DOHH2 (cell line): ENCODE measurements around the gene RBM26.

Source experiments
- H3F3A ChIP-seq: fragments of 200-600 bp; sonication (generic), shearing (Covaris generic); 2 replicates; pipeline ENCODE4 v1.6.0; 2016; ENCODE audit warnings: antibody characterized with exemption, mild to moderate bottlenecking; ENCODE audit not compliant: control insufficient read depth, insufficient read depth
- H3K27ac ChIP-seq: fragments of 200-600 bp; sonication (generic); 2 replicates; pipeline ENCODE4 v1.5.1; 2014; ENCODE audit warnings: low read depth, mild to moderate bottlenecking, low read length, moderate library complexity
- H3K27me3 ChIP-seq: fragments of 200-600 bp; sonication (generic); 2 replicates; pipeline ENCODE4 v1.6.1; 2014; ENCODE audit warnings: mild to moderate bottlenecking, low read length, mixed read lengths; ENCODE audit not compliant: control insufficient read depth
- H3K36me3 ChIP-seq: fragments of 200-600 bp; sonication (generic); 2 replicates; pipeline ENCODE4 v1.6.1; 2014; ENCODE audit warnings: mild to moderate bottlenecking, low read length, moderate library complexity, mixed read lengths; ENCODE audit not compliant: control insufficient read depth
- H3K4me1 ChIP-seq: fragments of 200-600 bp; sonication (generic); 2 replicates; pipeline ENCODE4 v1.6.1; 2014; ENCODE audit warnings: mild to moderate bottlenecking, low read length, mixed read lengths; ENCODE audit not compliant: control insufficient read depth
- H3K4me2 ChIP-seq: fragments of 200-600 bp; sonication (generic); 2 replicates; pipeline ENCODE4 v1.6.0; 2014; ENCODE audit warnings: mild to moderate bottlenecking, low read length, moderate library complexity
- H3K4me3 ChIP-seq: fragments of 200-600 bp; sonication (generic); 2 replicates; pipeline ENCODE4 v1.5.1; 2014; ENCODE audit warnings: mild to moderate bottlenecking, low read length, mixed read lengths
- H3K79me2 ChIP-seq: fragments of 200-600 bp; sonication (generic); 2 replicates; pipeline ENCODE4 v1.6.1; 2014; ENCODE audit warnings: mild to moderate bottlenecking, low read length, mixed read lengths; ENCODE audit not compliant: control insufficient read depth
- H3K9me2 ChIP-seq: fragments of 200-600 bp; sonication (generic); replicated peaks from 2 replicates; pipeline ENCODE4 v1.6.1; 2014; ENCODE audit warnings: mild to moderate bottlenecking, low read length, mixed read lengths; ENCODE audit not compliant: control insufficient read depth
- H3K9me3 ChIP-seq: fragments of 200-600 bp; sonication (generic); 2 replicates; pipeline ENCODE4 v1.6.1; 2014; ENCODE audit warnings: antibody characterized with exemption, low read length, mixed read lengths; ENCODE audit not compliant: control insufficient read depth, insufficient read depth
- H4K20me1 ChIP-seq: fragments of 200-600 bp; sonication (generic); 2 replicates; pipeline ENCODE4 v1.6.0; 2014; ENCODE audit warnings: low read depth, mild to moderate bottlenecking, antibody characterized with exemption, low read length, moderate library complexity; ENCODE audit not compliant: control insufficient read depth, insufficient read depth
- CTCF ChIP-seq: fragments of 200-600 bp; sonication (generic); IDR thresholded peaks from one replicate; pipeline ENCODE4 v1.5.1; 2014; ENCODE audit warnings: antibody characterized with exemption, mild to moderate bottlenecking, low read depth, low read length; ENCODE audit not compliant: poor library complexity, severe bottlenecking
- EZH2phosphoT487 ChIP-seq: fragments of 200-600 bp; sonication (generic); IDR thresholded peaks from 2 replicates; pipeline ENCODE4 v1.6.1; 2017; ENCODE audit warnings: borderline replicate concordance, mild to moderate bottlenecking, antibody characterized with exemption, low read length, moderate library complexity, mixed read lengths

RBM26 gene

DNA sequence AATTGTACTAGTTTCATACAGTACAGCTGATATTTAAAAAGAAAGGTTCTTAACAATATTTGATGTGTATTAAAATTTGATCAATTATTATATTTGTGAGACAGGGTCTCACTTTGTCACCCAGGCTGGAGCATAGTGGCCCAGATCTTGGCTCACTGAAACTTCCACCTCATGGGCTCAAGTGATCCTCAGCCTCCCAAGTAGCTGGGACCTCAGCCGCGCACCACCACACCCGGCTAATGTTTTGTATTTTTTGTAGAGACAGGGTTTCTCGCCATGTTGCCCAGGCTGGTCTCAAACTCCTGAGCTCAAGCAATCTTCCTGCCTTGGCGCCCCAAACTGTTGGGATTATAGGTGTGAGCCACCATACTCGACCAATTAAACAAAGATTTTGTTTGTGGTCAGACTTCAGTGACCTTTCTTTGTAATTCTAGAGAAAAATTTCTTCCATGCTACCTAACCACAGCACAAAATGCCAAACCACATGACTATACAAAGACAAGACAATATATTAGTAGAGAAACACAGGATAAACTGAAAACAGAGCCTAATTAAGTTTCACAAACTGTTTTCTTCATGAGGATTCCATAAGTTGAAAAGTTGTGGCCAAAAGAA, 59.6 kb downstream of the RBM26 start:
- Histone ChIP-seq H3K9me3 (no peaks in the 10 kb centered on the region), H3K27me3 (no peaks in the 10 kb centered on the region), H3F3A (peaks cover 7% of the 10 kb centered on the region; the same call in 1 of the 2 replicates), H3K4me1 (no peaks in the 10 kb centered on the region), H3K4me2 (no peak overlapping the region), H4K20me1 (no peaks in the 10 kb centered on the region; the same call in 1 of the 2 replicates), H3K4me3 (no peak overlapping the region), H3K27ac (no peak overlapping the region), H3K79me2 (no peaks in the 10 kb centered on the region), H3K9me2 (no peaks in the 10 kb centered on the region), H3K36me3 (peaks cover 97% of the 10 kb centered on the region)
- TF ChIP-seq CTCF, result no peak
- no peak for TF ChIP-seq EZH2phosphoT487

DNA sequence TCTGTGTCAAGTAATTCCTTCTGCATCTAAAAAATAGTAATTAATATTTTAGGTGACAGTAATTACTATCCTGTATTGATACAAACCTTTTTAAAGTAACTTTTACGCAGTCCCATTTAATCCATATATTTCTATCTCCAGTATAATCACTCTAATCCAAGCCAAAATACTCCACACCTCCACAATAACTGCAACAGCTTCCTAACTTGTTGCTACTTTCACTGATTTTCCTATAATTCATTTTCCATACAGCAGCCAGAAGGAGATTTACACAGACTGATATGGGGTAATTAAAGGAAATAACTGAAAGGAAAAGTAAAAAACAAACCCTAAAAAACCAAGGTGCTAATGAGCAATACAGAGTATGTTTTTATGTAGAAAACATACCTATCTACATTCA, 64.9 kb downstream of the RBM26 start:
- peaks cover 99% of the 10 kb centered on the region for H3K36me3 ChIP-seq

DNA sequence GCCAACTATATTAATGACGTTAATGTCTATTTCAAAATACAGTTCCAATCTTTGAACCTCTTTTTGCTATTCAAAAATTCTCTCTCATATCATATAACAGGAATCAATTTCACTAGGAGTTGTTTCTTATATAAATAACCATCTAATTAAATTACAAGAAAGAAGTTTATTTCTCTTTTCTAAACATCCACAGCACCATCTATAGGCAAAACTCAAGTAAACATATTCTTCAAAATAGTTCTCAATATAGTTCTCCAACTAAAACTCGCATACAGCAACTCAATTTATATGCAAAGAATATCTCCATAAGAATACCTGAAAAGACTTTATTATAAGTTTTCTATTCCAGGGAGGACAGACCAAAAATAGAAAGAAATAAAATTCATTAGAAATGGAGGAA, 65.6 kb downstream of the RBM26 start:
- Histone ChIP-seq H3K79me2 (no peaks in the 10 kb centered on the region; the same call in 1 of the 2 replicates), H3K27ac (no peak overlapping the region), H3K4me2 (no peak overlapping the region), H3K4me1 (no peaks in the 10 kb centered on the region), H3K27me3 (no peaks in the 10 kb centered on the region), H4K20me1 (no peaks in the 10 kb centered on the region), H3K9me3 (no peaks in the 10 kb centered on the region), H3F3A (peaks cover 10% of the 10 kb centered on the region), H3K4me3 (no peak overlapping the region), H3K36me3 (peaks cover 99% of the 10 kb centered on the region), H3K9me2 (no peaks in the 10 kb centered on the region)
- TF ChIP-seq EZH2phosphoT487 (no peak), CTCF (no peak)

More for the DNA sequence above, 64.9 kb downstream of the RBM26 start:
- TF ChIP-seq EZH2phosphoT487, result no peak
- TF ChIP-seq CTCF, result no peak
- Histone ChIP-seq H3F3A (peaks cover 15% of the 10 kb centered on the region), H3K4me3 (no peak overlapping the region), H3K79me2 (no peaks in the 10 kb centered on the region; the same call in 1 of the 2 replicates), H4K20me1 (no peaks in the 10 kb centered on the region), H3K27me3 (no peaks in the 10 kb centered on the region), H3K9me3 (no peaks in the 10 kb centered on the region), H3K9me2 (no peaks in the 10 kb centered on the region), H3K4me1 (no peaks in the 10 kb centered on the region), H3K4me2 (no peak overlapping the region), H3K27ac (no peak overlapping the region)
